ENCODE measurements around the gene VPS33A.

- TF ChIP-seq, protein P1, sequence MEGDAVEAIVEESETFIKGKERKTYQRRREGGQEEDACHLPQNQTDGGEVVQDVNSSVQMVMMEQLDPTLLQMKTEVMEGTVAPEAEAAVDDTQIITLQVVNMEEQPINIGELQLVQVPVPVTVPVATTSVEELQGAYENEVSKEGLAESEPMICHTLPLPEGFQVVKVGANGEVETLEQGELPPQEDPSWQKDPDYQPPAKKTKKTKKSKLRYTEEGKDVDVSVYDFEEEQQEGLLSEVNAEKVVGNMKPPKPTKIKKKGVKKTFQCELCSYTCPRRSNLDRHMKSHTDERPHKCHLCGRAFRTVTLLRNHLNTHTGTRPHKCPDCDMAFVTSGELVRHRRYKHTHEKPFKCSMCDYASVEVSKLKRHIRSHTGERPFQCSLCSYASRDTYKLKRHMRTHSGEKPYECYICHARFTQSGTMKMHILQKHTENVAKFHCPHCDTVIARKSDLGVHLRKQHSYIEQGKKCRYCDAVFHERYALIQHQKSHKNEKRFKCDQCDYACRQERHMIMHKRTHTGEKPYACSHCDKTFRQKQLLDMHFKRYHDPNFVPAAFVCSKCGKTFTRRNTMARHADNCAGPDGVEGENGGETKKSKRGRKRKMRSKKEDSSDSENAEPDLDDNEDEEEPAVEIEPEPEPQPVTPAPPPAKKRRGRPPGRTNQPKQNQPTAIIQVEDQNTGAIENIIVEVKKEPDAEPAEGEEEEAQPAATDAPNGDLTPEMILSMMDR (IDR thresholded peaks at IDR 0.05; ENCODE audit: insufficient read depth, low read length) = no peak
- TF ChIP-seq, protein P2, sequence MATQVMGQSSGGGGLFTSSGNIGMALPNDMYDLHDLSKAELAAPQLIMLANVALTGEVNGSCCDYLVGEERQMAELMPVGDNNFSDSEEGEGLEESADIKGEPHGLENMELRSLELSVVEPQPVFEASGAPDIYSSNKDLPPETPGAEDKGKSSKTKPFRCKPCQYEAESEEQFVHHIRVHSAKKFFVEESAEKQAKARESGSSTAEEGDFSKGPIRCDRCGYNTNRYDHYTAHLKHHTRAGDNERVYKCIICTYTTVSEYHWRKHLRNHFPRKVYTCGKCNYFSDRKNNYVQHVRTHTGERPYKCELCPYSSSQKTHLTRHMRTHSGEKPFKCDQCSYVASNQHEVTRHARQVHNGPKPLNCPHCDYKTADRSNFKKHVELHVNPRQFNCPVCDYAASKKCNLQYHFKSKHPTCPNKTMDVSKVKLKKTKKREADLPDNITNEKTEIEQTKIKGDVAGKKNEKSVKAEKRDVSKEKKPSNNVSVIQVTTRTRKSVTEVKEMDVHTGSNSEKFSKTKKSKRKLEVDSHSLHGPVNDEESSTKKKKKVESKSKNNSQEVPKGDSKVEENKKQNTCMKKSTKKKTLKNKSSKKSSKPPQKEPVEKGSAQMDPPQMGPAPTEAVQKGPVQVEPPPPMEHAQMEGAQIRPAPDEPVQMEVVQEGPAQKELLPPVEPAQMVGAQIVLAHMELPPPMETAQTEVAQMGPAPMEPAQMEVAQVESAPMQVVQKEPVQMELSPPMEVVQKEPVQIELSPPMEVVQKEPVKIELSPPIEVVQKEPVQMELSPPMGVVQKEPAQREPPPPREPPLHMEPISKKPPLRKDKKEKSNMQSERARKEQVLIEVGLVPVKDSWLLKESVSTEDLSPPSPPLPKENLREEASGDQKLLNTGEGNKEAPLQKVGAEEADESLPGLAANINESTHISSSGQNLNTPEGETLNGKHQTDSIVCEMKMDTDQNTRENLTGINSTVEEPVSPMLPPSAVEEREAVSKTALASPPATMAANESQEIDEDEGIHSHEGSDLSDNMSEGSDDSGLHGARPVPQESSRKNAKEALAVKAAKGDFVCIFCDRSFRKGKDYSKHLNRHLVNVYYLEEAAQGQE (IDR thresholded peaks at IDR 0.05; ENCODE audit: insufficient replicate concordance, low read depth) = no peak
- TF ChIP-seq GABPA (IDR thresholded peaks at IDR 0.05; ENCODE audit: low read depth) = no peak
Observed at GRCh38 chr12:122182887-122183587, 83.3 kb downstream of the VPS33A start, which contains the start of gene LRRC43.
